K562 treated with DMSO at 1 percent for 24 hours (cell line): Measurements from ENCODE around the gene ARID5A. TPM values are rescaled to one million over a fixed set of nuclear protein-coding genes. Genes with fewer than 3 reads are reported as not detected.

Experiments
- total RNA-seq: library from RNA; unstranded; fragments of 300-600 nt; gene quantifications from 2 replicates; pipeline ENCODE4 v1.2.3, GENCODE V29; 2022; ENCODE audit warnings: low read depth; ENCODE audit not compliant: insufficient read depth

Gene ARID5A, protein sequence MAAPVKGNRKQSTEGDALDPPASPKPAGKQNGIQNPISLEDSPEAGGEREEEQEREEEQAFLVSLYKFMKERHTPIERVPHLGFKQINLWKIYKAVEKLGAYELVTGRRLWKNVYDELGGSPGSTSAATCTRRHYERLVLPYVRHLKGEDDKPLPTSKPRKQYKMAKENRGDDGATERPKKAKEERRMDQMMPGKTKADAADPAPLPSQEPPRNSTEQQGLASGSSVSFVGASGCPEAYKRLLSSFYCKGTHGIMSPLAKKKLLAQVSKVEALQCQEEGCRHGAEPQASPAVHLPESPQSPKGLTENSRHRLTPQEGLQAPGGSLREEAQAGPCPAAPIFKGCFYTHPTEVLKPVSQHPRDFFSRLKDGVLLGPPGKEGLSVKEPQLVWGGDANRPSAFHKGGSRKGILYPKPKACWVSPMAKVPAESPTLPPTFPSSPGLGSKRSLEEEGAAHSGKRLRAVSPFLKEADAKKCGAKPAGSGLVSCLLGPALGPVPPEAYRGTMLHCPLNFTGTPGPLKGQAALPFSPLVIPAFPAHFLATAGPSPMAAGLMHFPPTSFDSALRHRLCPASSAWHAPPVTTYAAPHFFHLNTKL
- total RNA-seq: 18.0 and 23.3 TPM in 2 replicates

DNA sequence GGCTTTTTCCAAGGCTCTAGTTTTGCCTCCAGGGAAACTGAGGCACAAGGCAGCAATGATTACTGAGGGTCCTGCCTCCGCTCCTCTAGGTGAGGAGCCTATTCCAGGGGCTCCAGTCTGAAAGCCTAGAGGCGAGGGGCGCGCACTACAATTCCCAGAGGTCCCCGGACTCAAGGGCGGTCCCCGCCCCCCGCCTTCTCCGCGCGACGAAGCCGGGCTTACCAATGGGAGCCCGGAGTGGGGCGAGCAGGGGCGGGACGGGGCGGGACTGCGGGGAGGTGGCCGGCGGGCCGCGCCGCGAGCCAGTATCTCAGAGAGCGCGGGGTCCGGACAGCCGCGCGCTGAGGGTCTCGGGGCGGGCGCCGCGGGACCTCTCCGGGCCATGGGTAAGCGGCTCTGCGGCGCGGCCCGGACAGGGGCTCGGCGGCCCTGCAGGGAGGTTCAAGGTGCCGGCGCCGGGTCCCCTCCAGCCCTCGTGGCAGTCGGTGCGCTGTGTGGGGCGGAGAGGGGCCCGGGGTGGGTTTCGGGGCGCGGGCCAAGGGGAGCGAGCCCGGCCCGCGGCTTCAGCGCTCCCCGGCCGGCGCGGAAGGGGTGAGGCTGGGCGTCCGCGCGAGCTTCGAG lies at the start of gene ARID5A:
TSS of gene ARID5A (plus strand) at position 308 of the 621 bp plus-strand sequence. CDS start at position 383, 75 bp downstream.

DNA sequence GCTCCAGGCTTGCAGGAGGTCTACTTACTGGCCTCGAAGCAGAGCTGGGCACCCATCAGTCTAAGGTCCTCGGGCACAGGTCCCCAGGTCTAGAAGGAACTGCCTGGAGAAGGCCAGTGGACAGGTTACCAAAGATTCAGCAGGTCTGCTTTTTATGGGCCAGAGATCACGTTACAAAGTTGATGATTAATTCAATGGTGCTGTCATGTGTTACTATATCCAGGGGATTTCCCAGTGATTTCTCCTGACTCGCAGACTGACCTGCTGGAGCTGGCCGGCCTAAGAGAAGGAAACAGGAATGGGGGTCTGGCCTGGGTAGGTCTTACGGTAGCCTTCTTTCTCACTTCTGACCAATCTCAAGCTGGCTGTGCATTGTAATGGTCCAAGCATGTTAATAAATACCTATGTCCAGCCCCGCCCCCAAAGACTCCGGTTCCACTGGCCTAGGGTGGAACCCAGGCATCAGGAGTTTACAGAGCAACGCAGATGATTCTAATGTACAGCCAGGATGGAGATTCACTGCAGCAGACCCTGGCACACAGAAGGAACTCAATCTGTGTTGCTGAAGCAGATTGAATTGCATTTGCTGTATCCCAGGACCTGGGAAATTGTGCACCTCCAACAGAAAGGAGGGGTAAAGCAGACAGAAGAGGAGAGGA lies 31.2 kb upstream of the ARID5A start, which contains the start of gene NEURL3:
TSS of gene NEURL3 (minus strand) at position 127 of the 659 bp plus-strand sequence. CDS start at position 56, 71 bp downstream.

Other genes with a start within 250 kb of the ARID5A start
- gene SNRNP200, start 231.2 kb upstream of the ARID5A start, total RNA-seq: 216 and 221 TPM in 2 replicates
- gene ITPRIPL1, start 211.4 kb upstream of the ARID5A start, total RNA-seq: 3.6 and 4.2 TPM in 2 replicates
- gene NCAPH, start 201.0 kb upstream of the ARID5A start, total RNA-seq: 64.5 and 68.0 TPM in 2 replicates
- 0.32 TPM in 1 of 2 replicates, not detected in the other for gene NEURL3, start 31.4 kb upstream of the ARID5A start, total RNA-seq
- gene KANSL3, start 101.6 kb downstream of the ARID5A start, total RNA-seq: 38.9 and 45.3 TPM in 2 replicates
- not detected in 2 replicates for gene FER1L5, start 106.0 kb downstream of the ARID5A start, total RNA-seq
- 21.2 and 21.7 TPM in 2 replicates for gene LMAN2L, start 203.3 kb downstream of the ARID5A start, total RNA-seq
- gene CNNM4, start 224.2 kb downstream of the ARID5A start, total RNA-seq: 10.8 and 12.3 TPM in 2 replicates